ENCODE results near the gene AKAP11. TPM values are rescaled to one million over a fixed set of nuclear protein-coding genes. Genes with fewer than 3 reads are reported as not detected.

Gene AKAP11
- total and polyA plus RNA-seq, 2 experiments from 2014 or later: 4.4 to 30.6 TPM

GRCh38 chr13:42363941-42364612, 92.1 kb downstream of the AKAP11 start:
- no peak overlapping the region for H3K4me3 ChIP-seq
- H3K79me2 ChIP-seq: no peaks in the 10 kb centered on the region
- H3K27me3 ChIP-seq: no peaks in the 10 kb centered on the region
- H3K36me3 ChIP-seq (replicated peaks; ENCODE audit: insufficient read depth, low read depth): no peaks in the 10 kb centered on the region
- H3K9me3 ChIP-seq (ENCODE audit: low read depth): no peaks in the 10 kb centered on the region
- no peak for DNase-seq (ENCODE audit: low spot score)
- H3K9me2 ChIP-seq (replicated peaks; ENCODE audit: insufficient read depth): no peaks in the 10 kb centered on the region
- no peaks in the 10 kb centered on the region for H4K20me1 ChIP-seq (ENCODE audit: insufficient read depth, poor library complexity, severe bottlenecking)
- H3K4me1 ChIP-seq (ENCODE audit: insufficient read depth): no peaks in the 10 kb centered on the region
- no peak overlapping the region for H3K4me2 ChIP-seq
- H3K27ac ChIP-seq: no peak overlapping the region
- no peak for TF ChIP-seq EZH2phosphoT487 (IDR thresholded peaks at IDR 0.05; ENCODE audit: low read depth, severe bottlenecking, unreplicated experiment)
- TF ChIP-seq CTCF (IDR thresholded peaks at IDR 0.05; ENCODE audit: poor library complexity): no peak
- no peak for TF ChIP-seq EZH2 (IDR thresholded peaks at IDR 0.05; ENCODE audit: borderline replicate concordance)
- 79% methylated on average over 3 of the region's 3 CpGs for WGBS (ENCODE audit: low lambda C conversion rate, missing lambda C conversion rate)
- no peak overlapping the region for H2AFZ ChIP-seq

GRCh38 chr13:42364613-42365000, 92.7 kb downstream of the AKAP11 start:
- WGBS (ENCODE audit: low lambda C conversion rate, missing lambda C conversion rate): 28% methylated on average over 2 of the region's 2 CpGs

GRCh38 chr13:42367831-42368230, 95.9 kb downstream of the AKAP11 start:
- Histone ChIP-seq H3K36me3 (replicated peaks; ENCODE audit: insufficient read depth, low read depth) (no peaks in the 10 kb centered on the region), H3K27ac (no peak overlapping the region), H3K4me3 (no peak overlapping the region), H2AFZ (no peak overlapping the region), H3K9me2 (replicated peaks; ENCODE audit: insufficient read depth) (no peaks in the 10 kb centered on the region), H3K4me2 (no peak overlapping the region), H3K79me2 (no peaks in the 10 kb centered on the region), H3K9me3 (ENCODE audit: low read depth) (no peaks in the 10 kb centered on the region), H4K20me1 (ENCODE audit: insufficient read depth, poor library complexity, severe bottlenecking) (no peaks in the 10 kb centered on the region), H3K27me3 (no peaks in the 10 kb centered on the region), H3K4me1 (ENCODE audit: insufficient read depth) (no peaks in the 10 kb centered on the region)
- TF ChIP-seq CTCF (IDR thresholded peaks at IDR 0.05; ENCODE audit: poor library complexity) (no peak), EZH2 (IDR thresholded peaks at IDR 0.05; ENCODE audit: borderline replicate concordance) (no peak), EZH2phosphoT487 (IDR thresholded peaks at IDR 0.05; ENCODE audit: low read depth, severe bottlenecking, unreplicated experiment) (no peak)
- whole genome bisulfite sequencing (ENCODE audit: low lambda C conversion rate, missing lambda C conversion rate): 83% methylated on average over 2 of the region's 2 CpGs
- no peak for DNase-seq (ENCODE audit: low spot score)

More at GRCh38 chr13:42364613-42365000, 92.7 kb downstream of the AKAP11 start:
- H3K9me2 ChIP-seq (replicated peaks; ENCODE audit: insufficient read depth): no peaks in the 10 kb centered on the region
- H4K20me1 ChIP-seq (ENCODE audit: insufficient read depth, poor library complexity, severe bottlenecking): no peaks in the 10 kb centered on the region
- no peaks in the 10 kb centered on the region for H3K4me1 ChIP-seq (ENCODE audit: insufficient read depth)
- no peaks in the 10 kb centered on the region for H3K27me3 ChIP-seq
- no peak overlapping the region for H2AFZ ChIP-seq
- no peak overlapping the region for H3K27ac ChIP-seq
- H3K9me3 ChIP-seq (ENCODE audit: low read depth): no peaks in the 10 kb centered on the region
- no peaks in the 10 kb centered on the region for H3K79me2 ChIP-seq
- DNase-seq (ENCODE audit: low spot score): no peak
- H3K4me3 ChIP-seq: no peak overlapping the region
- H3K36me3 ChIP-seq (replicated peaks; ENCODE audit: insufficient read depth, low read depth): no peaks in the 10 kb centered on the region
- TF ChIP-seq EZH2phosphoT487 (IDR thresholded peaks at IDR 0.05; ENCODE audit: low read depth, severe bottlenecking, unreplicated experiment) (no peak), EZH2 (IDR thresholded peaks at IDR 0.05; ENCODE audit: borderline replicate concordance) (no peak), CTCF (IDR thresholded peaks at IDR 0.05; ENCODE audit: poor library complexity) (no peak)
- no peak overlapping the region for H3K4me2 ChIP-seq
